Keratinocyte (primary cell): ENCODE results near the gene MARCHF11. TPM values are rescaled to one million over a fixed set of nuclear protein-coding genes. Genes with fewer than 3 reads are reported as not detected.

Experiments
- DNase-seq: peaks from one replicate; pipeline ENCODE4 v3.0.0-alpha.2; 2011; ENCODE audit warnings: low read depth, missing footprints, low spot score
- FAIRE-seq: peaks from 2 replicates; lab custom pipeline; 2011; peaks lifted over from hg19 to GRCh38; lab: Jason Lieb, UNC
- H2AFZ ChIP-seq: 2 replicates; pipeline ENCODE4 v1.6.0; 2012; ENCODE audit warnings: low read length, control low read depth, inconsistent platforms; ENCODE audit not compliant: control insufficient read depth
- H3K27ac ChIP-seq: 2 replicates; pipeline ENCODE4 v1.5.1; 2011; ENCODE audit warnings: low read length; ENCODE audit not compliant: control insufficient read depth, insufficient read depth
- H3K27me3 ChIP-seq: 3 replicates; pipeline ENCODE4 v1.6.0; 2011; ENCODE audit warnings: low read length; ENCODE audit not compliant: control insufficient read depth, insufficient read depth; ENCODE audit errors: extremely low read depth
- H3K36me3 ChIP-seq, 2 experiments: 2 replicates in 1 of 2; 3 replicates in 1 of 2; pipeline ENCODE4 v1.5.1; 2011; ENCODE audit warnings: low read length in 2 of 2, mild to moderate bottlenecking in 1 of 2; ENCODE audit not compliant: control insufficient read depth in 2 of 2, insufficient read depth in 2 of 2; ENCODE audit errors: extremely low read depth in 1 of 2
- H3K4me1 ChIP-seq: 3 replicates; pipeline ENCODE4 v1.5.1; 2011; ENCODE audit warnings: low read length; ENCODE audit not compliant: control insufficient read depth, insufficient read depth; ENCODE audit errors: extremely low read depth
- H3K4me2 ChIP-seq: 3 replicates; pipeline ENCODE4 v1.6.0; 2011; ENCODE audit warnings: low read depth, low read length; ENCODE audit not compliant: control insufficient read depth, insufficient read depth; ENCODE audit errors: extremely low read depth
- H3K4me3 ChIP-seq, 3 experiments: fragments of 200-600 bp in 1 of 3; sonication (generic) in 1 of 3; 2 replicates in 2 of 3; 3 replicates in 1 of 3; pipeline ENCODE4 v1.5.1; 2011 to 2016; ENCODE audit warnings: low read length in 3 of 3, mild to moderate bottlenecking in 3 of 3, control low read depth in 2 of 3, inconsistent platforms in 1 of 3, low read depth in 1 of 3, mixed read lengths in 1 of 3, mixed run types in 1 of 3, moderate library complexity in 1 of 3; ENCODE audit not compliant: control insufficient read depth in 2 of 3, insufficient read depth in 2 of 3; ENCODE audit errors: extremely low read depth in 1 of 3
- H3K79me2 ChIP-seq: 2 replicates; pipeline ENCODE4 v1.6.0; 2012; ENCODE audit warnings: low read length; ENCODE audit not compliant: control insufficient read depth, insufficient read depth
- H3K9ac ChIP-seq: 3 replicates; pipeline ENCODE4 v1.6.0; 2011; ENCODE audit warnings: low read length; ENCODE audit not compliant: control insufficient read depth, insufficient read depth; ENCODE audit errors: extremely low read depth
- H3K9me1 ChIP-seq: 3 replicates; pipeline ENCODE4 v1.6.0; 2011; ENCODE audit warnings: low read length; ENCODE audit not compliant: control insufficient read depth, insufficient read depth; ENCODE audit errors: extremely low read depth
- H3K9me3 ChIP-seq: 2 replicates; pipeline ENCODE4 v1.5.1; 2012; ENCODE audit warnings: low read depth, low read length; ENCODE audit not compliant: control insufficient read depth
- H4K20me1 ChIP-seq: 3 replicates; pipeline ENCODE4 v1.6.0; 2011; ENCODE audit warnings: low read length; ENCODE audit not compliant: control insufficient read depth, insufficient read depth; ENCODE audit errors: extremely low read depth
- EZH2 ChIP-seq: IDR thresholded peaks from one replicate; pipeline ENCODE4 v1.6.1; 2012; ENCODE audit warnings: inconsistent platforms, mild to moderate bottlenecking, low read length, moderate library complexity
- dilution Hi-C: fragments of 300-500 bp; cut with MboI; formaldehyde crosslinking; loops from one replicate; pipeline ENCODE4 v1.7.0; 2020; ENCODE audit warnings: low sequenced_read_pairs; ENCODE audit not compliant: extremely low pct_ligation_motif_present
- polyA plus RNA-seq, 5 experiments: library from polyadenylated mRNA; depleted of rRNA in 3 of 5; stranded (reverse) in 3 of 5; stranded (forward) in 1 of 5; unstranded in 1 of 5; fragments of >200 nt; gene quantifications; 1 replicate in 1 of 5; 2 replicates in 3 of 5; 3 replicates in 1 of 5; pipeline versions ENCODE4 v1.2.1 to v1.2.3, GENCODE V29; 2011 to 2012; ENCODE audit warnings: missing spikeins in 2 of 5, low read depth in 1 of 5, low replicate concordance in 1 of 5
- TF ChIP-seq, protein P1 (sequence below), 3 experiments: IDR thresholded peaks in 1 of 3; conservative IDR thresholded peaks in 1 of 3; optimal IDR thresholded peaks in 1 of 3; 2 replicates in 2 of 3; 3 replicates in 1 of 3; pipeline versions ENCODE3 to v1.5.1; 2011; ENCODE audit warnings: low read length in 3 of 3, mild to moderate bottlenecking in 3 of 3, moderate library complexity in 2 of 3, control low read depth in 1 of 3, inconsistent platforms in 1 of 3; ENCODE audit not compliant: insufficient read depth in 2 of 3; ENCODE audit errors: extremely low read depth in 1 of 3

Gene MARCHF11
- polyA plus RNA-seq, 1 donor (not counting 4 experiments of a cell fraction or from before 2014, with no cell fraction given) = 0.16 TPM

DNA sequence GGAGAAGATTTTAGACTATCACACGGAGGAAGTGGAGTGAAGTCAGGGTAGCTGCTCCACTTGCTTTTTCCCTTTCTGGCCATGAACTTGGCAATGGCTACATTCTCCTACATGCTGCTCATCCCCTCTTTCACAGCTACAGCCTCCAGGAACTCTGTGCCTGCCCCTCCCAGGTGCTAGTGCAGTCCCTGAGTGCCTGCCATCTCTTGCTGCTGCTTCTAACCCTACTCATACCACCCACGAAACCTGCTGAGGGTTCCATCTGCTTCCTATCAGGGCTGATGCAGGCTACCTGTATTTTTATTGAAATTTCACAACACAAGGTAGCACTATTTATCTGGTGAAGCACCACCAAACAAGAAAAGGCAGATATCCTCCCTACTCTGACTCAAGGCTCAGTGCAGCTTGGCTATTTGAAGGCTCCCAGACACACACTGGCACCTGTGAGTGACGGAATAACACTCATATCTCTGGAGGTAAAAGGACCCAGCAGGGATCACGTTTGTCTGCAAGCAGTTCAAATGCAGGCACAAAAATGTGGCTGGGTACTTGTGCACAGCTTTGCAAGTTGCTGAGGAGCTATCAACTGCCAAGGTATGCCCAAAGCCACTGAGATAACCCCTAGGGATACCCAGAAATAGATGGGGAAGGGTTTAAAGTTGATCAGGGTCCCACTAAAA is 51.6 kb downstream of the MARCHF11 start:
- Histone ChIP-seq H3K9me3 (no peaks in the 10 kb centered on the region), H3K9ac (no peak overlapping the region), H4K20me1 (no peaks in the 10 kb centered on the region), H3K79me2 (no peaks in the 10 kb centered on the region), H2AFZ (no peak overlapping the region), H3K27me3 (no peaks in the 10 kb centered on the region), H3K36me3 (no peaks in the 10 kb centered on the region), H3K27ac (no peak overlapping the region), H3K4me2 (no peak overlapping the region), H3K9me1 (no peaks in the 10 kb centered on the region), H3K4me1 (no peaks in the 10 kb centered on the region), H3K4me3 (no peak overlapping the region)
- TF ChIP-seq EZH2 = no peak
- TF ChIP-seq, protein P1, sequence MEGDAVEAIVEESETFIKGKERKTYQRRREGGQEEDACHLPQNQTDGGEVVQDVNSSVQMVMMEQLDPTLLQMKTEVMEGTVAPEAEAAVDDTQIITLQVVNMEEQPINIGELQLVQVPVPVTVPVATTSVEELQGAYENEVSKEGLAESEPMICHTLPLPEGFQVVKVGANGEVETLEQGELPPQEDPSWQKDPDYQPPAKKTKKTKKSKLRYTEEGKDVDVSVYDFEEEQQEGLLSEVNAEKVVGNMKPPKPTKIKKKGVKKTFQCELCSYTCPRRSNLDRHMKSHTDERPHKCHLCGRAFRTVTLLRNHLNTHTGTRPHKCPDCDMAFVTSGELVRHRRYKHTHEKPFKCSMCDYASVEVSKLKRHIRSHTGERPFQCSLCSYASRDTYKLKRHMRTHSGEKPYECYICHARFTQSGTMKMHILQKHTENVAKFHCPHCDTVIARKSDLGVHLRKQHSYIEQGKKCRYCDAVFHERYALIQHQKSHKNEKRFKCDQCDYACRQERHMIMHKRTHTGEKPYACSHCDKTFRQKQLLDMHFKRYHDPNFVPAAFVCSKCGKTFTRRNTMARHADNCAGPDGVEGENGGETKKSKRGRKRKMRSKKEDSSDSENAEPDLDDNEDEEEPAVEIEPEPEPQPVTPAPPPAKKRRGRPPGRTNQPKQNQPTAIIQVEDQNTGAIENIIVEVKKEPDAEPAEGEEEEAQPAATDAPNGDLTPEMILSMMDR (optimal IDR thresholded peaks at IDR 0.05 in 1 of 3, IDR thresholded peaks at IDR 0.05 in 1 of 3, conservative IDR thresholded peaks at IDR 0.05 in 1 of 3; ENCODE audit: extremely low read depth in 1 of 3, insufficient read depth in 2 of 3, low read length in 3 of 3) = no peak
- FAIRE-seq = no peak
- dilution Hi-C loops = no loop called here
- no peak for DNase-seq

- Histone ChIP-seq H3K4me3 (no peak overlapping the region), H3K9ac (no peak overlapping the region), H3K4me2 (no peak overlapping the region), H3K9me1 (no peaks in the 10 kb centered on the region), H2AFZ (no peak overlapping the region), H3K4me1 (no peaks in the 10 kb centered on the region), H3K27ac (no peak overlapping the region), H3K79me2 (no peaks in the 10 kb centered on the region), H3K9me3 (no peaks in the 10 kb centered on the region), H3K36me3 (no peaks in the 10 kb centered on the region), H4K20me1 (no peaks in the 10 kb centered on the region), H3K27me3 (no peaks in the 10 kb centered on the region)
- dilution Hi-C loops = no loop called here
- DNase-seq (no peak), FAIRE-seq (no peak)
- TF ChIP-seq, protein P1 (optimal IDR thresholded peaks at IDR 0.05 in 1 of 3, IDR thresholded peaks at IDR 0.05 in 1 of 3, conservative IDR thresholded peaks at IDR 0.05 in 1 of 3; ENCODE audit: extremely low read depth in 1 of 3, insufficient read depth in 2 of 3, low read length in 3 of 3) = no peak
- TF ChIP-seq EZH2 = no peak
Measured at GRCh38 chr5:16120579-16120978, 59.0 kb downstream of the MARCHF11 start.
